WTC11 (cell line): ENCODE measurements around the gene SHROOM1. TPM values are rescaled to one million over a fixed set of nuclear protein-coding genes. Genes with fewer than 3 reads are reported as not detected.

Source experiments
- ATAC-seq: fragments of 200-7000 bp; cut with Tn5 transposase; 2 replicates; pipeline ENCODE4 v1.10.0; 2021; ENCODE audit warnings: mild to moderate bottlenecking, moderate library complexity
- CTCF ChIA-PET: fragments of 300-600 bp; sonication (Branson Sonifier 250); formaldehyde crosslinking; loops from one replicate; lab custom pipeline; 2021; ENCODE audit warnings: antibody characterized with exemption; lab: Charles Lee
- POLR2A ChIA-PET: fragments of 350-600 bp; sonication (Branson Sonifier 250); formaldehyde crosslinking; loops from one replicate; lab custom pipeline; 2021; ENCODE audit warnings: antibody characterized with exemption; lab: Charles Lee
- DNase-seq: peaks from one replicate; pipeline ENCODE4 v3.0.0; 2021; ENCODE audit warnings: low spot score
- H3K27ac Mint-ChIP-seq: 2 replicates; pipeline ENCODE4 v1.8.0; 2021; ENCODE audit warnings: mixed read lengths
- H3K27me3 Mint-ChIP-seq: 2 replicates; pipeline ENCODE4 v1.8.0; 2021; ENCODE audit warnings: low read depth, mild to moderate bottlenecking, moderate library complexity, mixed read lengths
- H3K36me3 Mint-ChIP-seq: 2 replicates; pipeline ENCODE4 v1.8.0; 2021; ENCODE audit warnings: mixed read lengths
- H3K4me1 Mint-ChIP-seq: 2 replicates; pipeline ENCODE4 v1.8.0; 2022; ENCODE audit warnings: mixed read lengths
- H3K4me3 Mint-ChIP-seq: 2 replicates; pipeline ENCODE4 v1.8.0; 2021; ENCODE audit warnings: mild to moderate bottlenecking, moderate library complexity, mixed read lengths
- H3K9me3 Mint-ChIP-seq: 2 replicates; pipeline ENCODE4 v1.8.0; 2021; ENCODE audit warnings: mixed read lengths
- ELF4 ChIP-seq: sonication (generic); formaldehyde crosslinking; IDR thresholded peaks from 2 replicates; pipeline ENCODE4 v1.8.1; 2022; ENCODE audit warnings: low read depth, mild to moderate bottlenecking, moderate library complexity, missing genetic modification reagents
- EMX1 ChIP-seq: fragments of 250-450 bp; sonication (Bioruptor Pico); IDR thresholded peaks from 2 replicates; pipeline ENCODE4 v1.8.0; 2021; ENCODE audit warnings: mild to moderate bottlenecking
- GRHL2 ChIP-seq: fragments of 250-450 bp; sonication (Bioruptor Pico); IDR thresholded peaks from 2 replicates; pipeline ENCODE4 v1.8.0; 2022; ENCODE audit warnings: mild to moderate bottlenecking, moderate library complexity; ENCODE audit not compliant: insufficient replicate concordance, severe bottlenecking
- MYBL2 ChIP-seq: sonication (generic); formaldehyde crosslinking; IDR thresholded peaks from 2 replicates; pipeline ENCODE4 v1.8.1; 2023; ENCODE audit warnings: mild to moderate bottlenecking, moderate library complexity, missing genetic modification reagents
- NFE2L1 ChIP-seq: sonication (generic); formaldehyde crosslinking; IDR thresholded peaks from 2 replicates; pipeline ENCODE4 v1.8.1; 2023; ENCODE audit warnings: missing genetic modification reagents
- OVOL2 ChIP-seq: fragments of 250-450 bp; sonication (Bioruptor Pico); IDR thresholded peaks from 2 replicates; pipeline ENCODE4 v1.9.0; 2021; ENCODE audit warnings: mild to moderate bottlenecking, borderline replicate concordance
- PRRX2 ChIP-seq: fragments of 250-450 bp; sonication (Bioruptor Pico); IDR thresholded peaks from 2 replicates; pipeline ENCODE4 v1.8.0; 2021; ENCODE audit warnings: mild to moderate bottlenecking
- SMAD3 ChIP-seq: sonication (generic); formaldehyde crosslinking; IDR thresholded peaks from 2 replicates; pipeline ENCODE4 v1.8.0; 2022; ENCODE audit warnings: missing genetic modification reagents, mild to moderate bottlenecking, borderline replicate concordance
- TEAD1 ChIP-seq: sonication (generic); formaldehyde crosslinking; IDR thresholded peaks from 2 replicates; pipeline ENCODE4 v1.8.0; 2022; ENCODE audit warnings: mild to moderate bottlenecking, missing genetic modification reagents
- ZNF138 ChIP-seq: sonication (generic); formaldehyde crosslinking; conservative IDR thresholded peaks from 2 replicates; pipeline ENCODE4 v1.8.1; 2022; ENCODE audit warnings: mild to moderate bottlenecking, moderate library complexity, missing genetic modification reagents
- ZNF317 ChIP-seq: sonication (generic); formaldehyde crosslinking; IDR thresholded peaks from 2 replicates; pipeline ENCODE4 v1.8.1; 2023; ENCODE audit warnings: low read depth, mild to moderate bottlenecking, moderate library complexity, missing genetic modification reagents, borderline replicate concordance
- ZNF396 ChIP-seq: fragments of 250-450 bp; sonication (Bioruptor Pico); IDR thresholded peaks from 2 replicates; pipeline ENCODE4 v1.8.0; 2021; ENCODE audit warnings: mild to moderate bottlenecking, moderate library complexity, borderline replicate concordance
- ZNF671 ChIP-seq: fragments of 250-450 bp; sonication (Bioruptor Pico); IDR thresholded peaks from 2 replicates; pipeline ENCODE4 v1.8.0; 2021; ENCODE audit warnings: mild to moderate bottlenecking
- total RNA-seq: library from RNA; stranded (reverse); gene quantifications from 3 replicates; pipeline ENCODE4 v1.2.3, GENCODE V29; 2021
- TF ChIP-seq, protein P1 (sequence below): fragments of 250-450 bp; sonication (Bioruptor Pico); IDR thresholded peaks from 2 replicates; pipeline ENCODE4 v2.1.2; 2022; ENCODE audit warnings: mild to moderate bottlenecking, moderate library complexity
- TF ChIP-seq, protein P2 (sequence below): sonication (generic); formaldehyde crosslinking; IDR thresholded peaks from 2 replicates; pipeline ENCODE4 v1.8.1; 2023; ENCODE audit warnings: mild to moderate bottlenecking, missing genetic modification reagents
- TF ChIP-seq, protein P3 (sequence below): sonication (generic); formaldehyde crosslinking; IDR thresholded peaks from 2 replicates; pipeline ENCODE4 v1.8.1; 2022; ENCODE audit warnings: low read depth, missing genetic modification reagents, borderline replicate concordance
- TF ChIP-seq, protein P4 (sequence below): sonication (generic); formaldehyde crosslinking; IDR thresholded peaks from 2 replicates; pipeline ENCODE4 v1.8.1; 2022; ENCODE audit warnings: low read depth, mild to moderate bottlenecking, moderate library complexity, missing genetic modification reagents, borderline replicate concordance
- TF ChIP-seq, protein P5 (sequence below): sonication (generic); formaldehyde crosslinking; IDR thresholded peaks from 2 replicates; pipeline ENCODE4 v1.8.0; 2023; ENCODE audit warnings: missing genetic modification reagents, mild to moderate bottlenecking, borderline replicate concordance

The SHROOM1 gene
- total RNA-seq, 1 experiment from 2014 or later, result 8.1 TPM

DNA sequence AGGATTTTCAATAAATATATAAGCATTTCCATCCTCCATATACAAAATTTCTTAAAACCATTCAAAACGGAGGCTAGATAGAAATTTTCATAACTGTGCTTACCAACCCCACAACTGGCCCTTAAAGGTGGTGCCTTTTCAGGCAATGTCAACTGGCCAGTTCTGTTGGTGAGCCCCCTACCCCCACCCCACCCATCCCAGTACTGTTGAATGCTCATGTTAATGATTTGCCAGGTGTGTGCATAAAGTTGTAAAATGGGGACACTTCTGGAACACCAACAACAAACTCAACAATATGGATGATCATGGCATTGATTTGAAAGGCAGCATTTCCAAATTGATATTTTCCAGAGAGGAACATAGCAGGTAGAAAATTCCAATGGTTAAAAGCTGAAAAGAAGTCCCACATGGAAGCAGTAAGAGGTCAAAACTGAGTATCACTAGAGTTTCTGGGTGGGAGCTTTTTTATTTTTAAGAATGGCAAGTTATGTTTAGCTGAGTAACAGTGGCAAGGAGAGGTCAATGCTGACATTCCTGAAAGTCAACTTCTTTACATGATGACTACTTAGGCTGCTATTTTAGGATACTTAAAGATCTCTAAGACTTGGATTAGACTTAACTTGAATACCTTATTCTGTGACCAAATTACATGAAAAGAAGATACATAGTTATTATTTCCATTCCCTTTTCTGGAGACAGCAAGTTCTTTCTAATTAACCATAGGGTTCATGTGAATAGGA lies 45.7 kb upstream of the SHROOM1 start:
- ChIA-PET CTCF (no interaction called here), POLR2A (no interaction called here)
- ATAC-seq, result no peak
- no peak overlapping the region for H3K4me3 Mint-ChIP-seq
- TF ChIP-seq, protein P1, sequence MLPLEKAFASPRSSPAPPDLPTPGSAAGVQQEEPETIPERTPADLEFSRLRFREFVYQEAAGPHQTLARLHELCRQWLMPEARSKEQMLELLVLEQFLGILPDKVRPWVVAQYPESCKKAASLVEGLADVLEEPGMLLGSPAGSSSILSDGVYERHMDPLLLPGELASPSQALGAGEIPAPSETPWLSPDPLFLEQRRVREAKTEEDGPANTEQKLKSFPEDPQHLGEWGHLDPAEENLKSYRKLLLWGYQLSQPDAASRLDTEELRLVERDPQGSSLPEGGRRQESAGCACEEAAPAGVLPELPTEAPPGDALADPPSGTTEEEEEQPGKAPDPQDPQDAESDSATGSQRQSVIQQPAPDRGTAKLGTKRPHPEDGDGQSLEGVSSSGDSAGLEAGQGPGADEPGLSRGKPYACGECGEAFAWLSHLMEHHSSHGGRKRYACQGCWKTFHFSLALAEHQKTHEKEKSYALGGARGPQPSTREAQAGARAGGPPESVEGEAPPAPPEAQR (CRISPR knock-in tag), result no peak
- TF ChIP-seq, protein P2, sequence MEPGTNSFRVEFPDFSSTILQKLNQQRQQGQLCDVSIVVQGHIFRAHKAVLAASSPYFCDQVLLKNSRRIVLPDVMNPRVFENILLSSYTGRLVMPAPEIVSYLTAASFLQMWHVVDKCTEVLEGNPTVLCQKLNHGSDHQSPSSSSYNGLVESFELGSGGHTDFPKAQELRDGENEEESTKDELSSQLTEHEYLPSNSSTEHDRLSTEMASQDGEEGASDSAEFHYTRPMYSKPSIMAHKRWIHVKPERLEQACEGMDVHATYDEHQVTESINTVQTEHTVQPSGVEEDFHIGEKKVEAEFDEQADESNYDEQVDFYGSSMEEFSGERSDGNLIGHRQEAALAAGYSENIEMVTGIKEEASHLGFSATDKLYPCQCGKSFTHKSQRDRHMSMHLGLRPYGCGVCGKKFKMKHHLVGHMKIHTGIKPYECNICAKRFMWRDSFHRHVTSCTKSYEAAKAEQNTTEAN, result no peak
- TF ChIP-seq GRHL2 (CRISPR knock-in tag) (no peak), EMX1 (CRISPR knock-in tag) (no peak), OVOL2 (CRISPR knock-in tag) (no peak), MYBL2 (CRISPR knock-in tag) (no peak)
- H3K4me1 Mint-ChIP-seq, result no peaks in the 10 kb centered on the region
- no peaks in the 10 kb centered on the region for H3K27me3 Mint-ChIP-seq
- no peak for DNase-seq
- no peak overlapping the region for H3K27ac Mint-ChIP-seq
- peaks cover 31% of the 10 kb centered on the region for H3K36me3 Mint-ChIP-seq
- H3K9me3 Mint-ChIP-seq, result no peaks in the 10 kb centered on the region

DNA sequence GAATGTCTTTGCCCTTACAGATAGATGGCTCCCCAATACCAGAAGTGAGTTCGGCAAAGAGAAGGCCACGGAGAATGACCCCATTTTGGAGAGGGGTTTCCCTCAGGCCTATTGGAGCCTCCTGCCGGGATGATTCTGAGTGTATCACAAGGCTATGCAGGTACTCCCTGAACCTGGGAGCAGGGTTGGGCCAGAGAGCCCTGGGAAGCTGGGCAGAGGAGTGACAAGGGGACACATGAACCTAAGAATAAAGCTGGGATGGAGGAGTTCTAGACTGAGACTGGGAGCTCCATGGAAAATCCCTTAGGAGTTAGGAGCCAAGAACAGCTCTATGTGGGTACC lies 43.5 kb upstream of the SHROOM1 start:
- H3K27me3 Mint-ChIP-seq, result no peaks in the 10 kb centered on the region
- POLR2A ChIA-PET, result no interaction called here
- ATAC-seq (no peak), DNase-seq (no peak)
- no peak overlapping the region for H3K27ac Mint-ChIP-seq
- H3K36me3 Mint-ChIP-seq, result peaks cover 22% of the 10 kb centered on the region
- H3K4me3 Mint-ChIP-seq, result no peak overlapping the region
- no peak for TF ChIP-seq ZNF138 (CRISPR knock-in tag)
- TF ChIP-seq, protein P3, sequence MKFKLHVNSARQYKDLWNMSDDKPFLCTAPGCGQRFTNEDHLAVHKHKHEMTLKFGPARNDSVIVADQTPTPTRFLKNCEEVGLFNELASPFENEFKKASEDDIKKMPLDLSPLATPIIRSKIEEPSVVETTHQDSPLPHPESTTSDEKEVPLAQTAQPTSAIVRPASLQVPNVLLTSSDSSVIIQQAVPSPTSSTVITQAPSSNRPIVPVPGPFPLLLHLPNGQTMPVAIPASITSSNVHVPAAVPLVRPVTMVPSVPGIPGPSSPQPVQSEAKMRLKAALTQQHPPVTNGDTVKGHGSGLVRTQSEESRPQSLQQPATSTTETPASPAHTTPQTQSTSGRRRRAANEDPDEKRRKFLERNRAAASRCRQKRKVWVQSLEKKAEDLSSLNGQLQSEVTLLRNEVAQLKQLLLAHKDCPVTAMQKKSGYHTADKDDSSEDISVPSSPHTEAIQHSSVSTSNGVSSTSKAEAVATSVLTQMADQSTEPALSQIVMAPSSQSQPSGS (CRISPR knock-in tag), result no peak
- no peak for TF ChIP-seq ZNF671
- no peak for TF ChIP-seq SMAD3
- no peak for TF ChIP-seq TEAD1 (CRISPR knock-in tag)
- no peak for TF ChIP-seq ELF4
- TF ChIP-seq NFE2L1, result no peak
- TF ChIP-seq, protein P4, sequence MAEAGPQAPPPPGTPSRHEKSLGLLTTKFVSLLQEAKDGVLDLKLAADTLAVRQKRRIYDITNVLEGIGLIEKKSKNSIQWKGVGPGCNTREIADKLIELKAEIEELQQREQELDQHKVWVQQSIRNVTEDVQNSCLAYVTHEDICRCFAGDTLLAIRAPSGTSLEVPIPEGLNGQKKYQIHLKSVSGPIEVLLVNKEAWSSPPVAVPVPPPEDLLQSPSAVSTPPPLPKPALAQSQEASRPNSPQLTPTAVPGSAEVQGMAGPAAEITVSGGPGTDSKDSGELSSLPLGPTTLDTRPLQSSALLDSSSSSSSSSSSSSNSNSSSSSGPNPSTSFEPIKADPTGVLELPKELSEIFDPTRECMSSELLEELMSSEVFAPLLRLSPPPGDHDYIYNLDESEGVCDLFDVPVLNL (CRISPR knock-in tag), result no peak
- TF ChIP-seq, protein P5, sequence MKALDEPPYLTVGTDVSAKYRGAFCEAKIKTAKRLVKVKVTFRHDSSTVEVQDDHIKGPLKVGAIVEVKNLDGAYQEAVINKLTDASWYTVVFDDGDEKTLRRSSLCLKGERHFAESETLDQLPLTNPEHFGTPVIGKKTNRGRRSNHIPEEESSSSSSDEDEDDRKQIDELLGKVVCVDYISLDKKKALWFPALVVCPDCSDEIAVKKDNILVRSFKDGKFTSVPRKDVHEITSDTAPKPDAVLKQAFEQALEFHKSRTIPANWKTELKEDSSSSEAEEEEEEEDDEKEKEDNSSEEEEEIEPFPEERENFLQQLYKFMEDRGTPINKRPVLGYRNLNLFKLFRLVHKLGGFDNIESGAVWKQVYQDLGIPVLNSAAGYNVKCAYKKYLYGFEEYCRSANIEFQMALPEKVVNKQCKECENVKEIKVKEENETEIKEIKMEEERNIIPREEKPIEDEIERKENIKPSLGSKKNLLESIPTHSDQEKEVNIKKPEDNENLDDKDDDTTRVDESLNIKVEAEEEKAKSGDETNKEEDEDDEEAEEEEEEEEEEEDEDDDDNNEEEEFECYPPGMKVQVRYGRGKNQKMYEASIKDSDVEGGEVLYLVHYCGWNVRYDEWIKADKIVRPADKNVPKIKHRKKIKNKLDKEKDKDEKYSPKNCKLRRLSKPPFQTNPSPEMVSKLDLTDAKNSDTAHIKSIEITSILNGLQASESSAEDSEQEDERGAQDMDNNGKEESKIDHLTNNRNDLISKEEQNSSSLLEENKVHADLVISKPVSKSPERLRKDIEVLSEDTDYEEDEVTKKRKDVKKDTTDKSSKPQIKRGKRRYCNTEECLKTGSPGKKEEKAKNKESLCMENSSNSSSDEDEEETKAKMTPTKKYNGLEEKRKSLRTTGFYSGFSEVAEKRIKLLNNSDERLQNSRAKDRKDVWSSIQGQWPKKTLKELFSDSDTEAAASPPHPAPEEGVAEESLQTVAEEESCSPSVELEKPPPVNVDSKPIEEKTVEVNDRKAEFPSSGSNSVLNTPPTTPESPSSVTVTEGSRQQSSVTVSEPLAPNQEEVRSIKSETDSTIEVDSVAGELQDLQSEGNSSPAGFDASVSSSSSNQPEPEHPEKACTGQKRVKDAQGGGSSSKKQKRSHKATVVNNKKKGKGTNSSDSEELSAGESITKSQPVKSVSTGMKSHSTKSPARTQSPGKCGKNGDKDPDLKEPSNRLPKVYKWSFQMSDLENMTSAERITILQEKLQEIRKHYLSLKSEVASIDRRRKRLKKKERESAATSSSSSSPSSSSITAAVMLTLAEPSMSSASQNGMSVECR, result no peak
- TF ChIP-seq ZNF317, result no peak
- no peak for TF ChIP-seq PRRX2 (CRISPR knock-in tag)
- TF ChIP-seq ZNF396 (CRISPR knock-in tag), result no peak
- no peaks in the 10 kb centered on the region for H3K4me1 Mint-ChIP-seq
- H3K9me3 Mint-ChIP-seq, result no peaks in the 10 kb centered on the region
- CTCF ChIA-PET, result interaction anchor here (2.2 kb wide), 1 partner anchor 9 kb away, joined by 6 read pairs; no protein-coding TSS in a partner anchor
